ENCODE data around the gene TMEM139.

The TMEM139 gene

DNA sequence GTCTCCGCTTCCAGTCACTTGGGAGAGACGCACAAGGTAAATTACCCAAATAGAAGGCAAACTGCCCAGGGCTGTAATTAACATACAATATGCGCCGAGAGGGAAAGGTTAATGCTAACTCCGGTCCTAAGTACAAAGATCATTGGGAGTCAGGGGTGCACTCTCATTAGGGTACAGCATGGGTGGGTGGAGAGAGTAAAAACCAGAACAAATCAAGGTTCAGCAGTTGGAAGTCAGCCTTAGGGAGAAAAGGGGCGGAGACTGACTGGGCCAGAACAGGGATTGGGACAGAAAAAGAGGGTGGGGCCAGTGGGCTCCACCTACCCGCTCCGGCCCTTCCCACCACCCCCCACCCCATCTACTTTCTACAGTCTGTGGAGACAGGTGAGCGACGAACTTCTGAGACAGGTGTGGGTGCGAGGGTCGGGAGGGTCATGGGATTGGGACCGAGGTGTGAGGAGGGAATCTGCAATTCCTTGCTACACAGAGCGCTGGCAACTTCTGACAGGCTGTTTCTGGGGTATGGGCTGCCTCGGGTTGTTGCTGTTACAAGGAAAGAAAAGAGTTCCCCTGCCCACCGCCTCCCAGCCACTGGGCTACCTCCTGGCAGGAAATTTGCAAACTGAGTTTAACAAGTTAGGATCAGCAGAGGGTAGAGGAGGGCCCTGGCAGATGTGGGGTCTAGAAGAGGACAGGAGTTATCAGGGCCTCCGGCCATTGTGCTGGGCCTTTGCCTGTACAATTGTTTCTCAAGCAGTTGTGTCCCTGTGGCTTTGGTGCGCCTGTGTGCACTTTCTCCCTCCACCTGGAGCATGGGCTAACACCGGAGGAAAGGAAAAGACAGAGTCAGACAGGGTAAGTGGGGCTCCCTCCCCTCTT lies at the start of gene TMEM139:
TSS of gene TMEM139 (plus strand) at position 368 of the 879 bp plus-strand sequence. CDS start 1,000 bp downstream, outside the sequence.
- DNase-seq = no peak

- DNase-seq = no peak
Measured at GRCh38 chr7:143235561-143235960, 49.2 kb upstream of the TMEM139 start.

DNA sequence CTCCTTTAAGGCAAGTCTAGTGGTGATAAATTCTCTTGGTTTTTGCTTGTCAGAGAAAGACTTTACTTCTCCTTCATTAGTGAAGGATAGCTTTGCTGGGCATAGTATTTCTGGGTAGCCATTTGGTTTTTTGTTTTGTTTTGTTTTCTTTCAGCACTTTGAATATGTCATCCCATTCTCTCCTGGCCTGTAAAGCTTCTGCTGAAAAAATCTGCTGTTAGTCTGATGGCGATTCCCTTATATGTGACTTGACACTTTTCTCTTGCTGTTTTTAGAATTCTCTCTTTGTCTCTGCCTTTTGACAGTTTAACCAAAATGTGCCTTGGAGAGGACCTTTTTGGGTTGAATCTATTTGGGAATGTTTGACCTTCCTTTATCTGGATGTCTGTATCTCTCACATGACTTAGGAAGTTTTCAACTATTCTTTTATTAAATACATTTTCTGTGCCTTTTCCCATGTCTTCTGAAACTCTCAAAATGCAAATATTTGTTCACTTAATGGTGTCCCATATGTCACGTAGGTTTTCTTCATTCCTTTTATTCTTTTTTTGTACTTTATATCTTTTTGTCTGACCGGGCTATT lies 48.3 kb upstream of the TMEM139 start:
- no peak for DNase-seq

DNA sequence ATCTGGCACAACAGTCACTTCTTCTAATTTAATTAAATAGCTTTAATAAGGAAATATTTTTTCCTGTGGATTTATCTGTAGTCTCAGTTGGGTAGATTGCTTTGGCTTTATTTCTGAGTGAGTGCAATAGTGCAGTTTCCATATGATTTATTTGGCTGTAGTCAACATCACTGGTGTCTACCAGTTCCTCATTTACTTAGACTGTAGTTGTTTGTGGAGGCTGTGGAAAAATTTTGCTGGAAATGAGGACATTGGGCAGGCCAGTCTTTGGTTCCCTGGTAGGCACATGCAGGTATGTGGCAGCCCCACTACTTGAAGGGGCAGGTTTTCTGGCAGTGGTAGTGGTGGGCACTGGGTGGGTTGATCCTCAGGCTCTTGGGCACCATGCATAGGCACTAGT lies 47.4 kb upstream of the TMEM139 start:
- no peak for DNase-seq

- no peak for DNase-seq
Measured at GRCh38 chr7:143238289-143238980, 46.3 kb upstream of the TMEM139 start.

- DNase-seq = no peak
Measured at GRCh38 chr7:143239813-143240212, 44.9 kb upstream of the TMEM139 start.

DNA sequence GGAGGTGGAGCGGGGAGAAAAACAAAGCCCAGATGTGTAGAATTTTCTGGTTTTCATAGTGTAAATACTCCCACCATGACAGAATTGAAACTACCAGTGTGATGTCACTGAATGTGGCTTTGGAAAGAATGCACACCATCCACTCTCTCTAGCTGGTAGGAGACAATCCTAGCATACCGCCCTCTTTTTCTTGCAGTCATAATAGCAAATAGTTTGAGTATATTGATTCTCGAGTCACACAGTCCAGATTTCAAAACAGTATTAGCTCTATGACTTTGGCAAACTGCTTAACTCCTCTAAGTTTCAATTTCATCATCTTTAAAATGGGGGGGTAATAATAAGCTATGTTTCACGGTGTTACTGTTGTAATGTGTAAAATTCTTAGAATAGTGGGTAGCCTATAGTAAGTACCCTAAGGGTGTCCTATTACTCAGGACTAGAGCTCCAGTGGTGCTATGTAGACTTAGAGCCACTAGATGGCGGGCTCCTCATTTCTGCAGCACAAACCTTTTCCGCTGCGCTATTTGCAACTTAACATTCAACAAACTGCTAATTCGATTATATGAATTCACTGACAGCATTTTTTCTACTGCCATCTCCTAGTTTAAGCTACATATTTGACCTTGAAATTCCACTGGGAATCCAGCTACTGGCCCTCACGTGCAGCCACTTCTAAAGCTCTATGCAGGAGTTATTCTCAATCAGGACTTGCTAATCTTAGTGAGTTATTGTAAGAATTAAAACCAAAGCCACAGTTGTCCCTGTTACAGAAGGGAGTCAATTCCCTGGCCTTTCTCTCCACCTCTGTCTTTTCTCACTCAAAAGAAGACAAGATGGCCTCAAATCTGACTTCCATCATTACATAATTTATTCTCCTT lies 44.2 kb upstream of the TMEM139 start:
- DNase-seq = peak; percentile 75

- no peak for DNase-seq
Measured at GRCh38 chr7:143242306-143242705, 42.5 kb upstream of the TMEM139 start.

- DNase-seq = no peak
Measured at GRCh38 chr7:143243111-143243510, 41.6 kb upstream of the TMEM139 start.

- no peak for DNase-seq
Measured at GRCh38 chr7:143243614-143244013, 41.1 kb upstream of the TMEM139 start.

DNA sequence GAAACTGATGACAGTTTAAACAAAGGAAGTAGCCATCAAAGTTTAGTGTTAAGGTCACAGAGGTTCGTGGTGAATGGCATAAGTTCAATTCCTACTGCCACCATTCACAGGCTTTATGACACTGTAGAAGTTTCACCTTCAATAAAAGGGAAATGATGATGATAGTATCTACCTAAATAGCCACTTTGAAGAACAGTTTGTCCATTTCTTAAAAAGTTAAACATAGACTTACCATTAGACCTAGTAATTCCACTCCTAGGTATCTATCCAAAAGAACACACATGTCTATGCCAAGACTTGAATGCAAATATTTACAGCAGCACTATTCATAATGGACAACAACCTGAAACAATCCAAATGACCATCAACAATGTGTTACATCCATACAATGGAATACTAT lies 40.4 kb upstream of the TMEM139 start:
- no peak for DNase-seq

GRCh38 chr7:143245123-143245522 lies 39.6 kb upstream of the TMEM139 start:
- DNase-seq = no peak

- DNase-seq = no peak
Measured at GRCh38 chr7:143247372-143247771, 37.4 kb upstream of the TMEM139 start.

GRCh38 chr7:143248761-143249354 lies 35.9 kb upstream of the TMEM139 start:
- DNase-seq = no peak

- DNase-seq = no peak
Measured at GRCh38 chr7:143250199-143250598, 34.6 kb upstream of the TMEM139 start.

- DNase-seq = no peak
Measured at GRCh38 chr7:143250822-143251221, 33.9 kb upstream of the TMEM139 start.

- no peak for DNase-seq
Measured at GRCh38 chr7:143252006-143252405, 32.8 kb upstream of the TMEM139 start.

GRCh38 chr7:143255564-143255963 lies 29.2 kb upstream of the TMEM139 start:
- DNase-seq = no peak

DNA sequence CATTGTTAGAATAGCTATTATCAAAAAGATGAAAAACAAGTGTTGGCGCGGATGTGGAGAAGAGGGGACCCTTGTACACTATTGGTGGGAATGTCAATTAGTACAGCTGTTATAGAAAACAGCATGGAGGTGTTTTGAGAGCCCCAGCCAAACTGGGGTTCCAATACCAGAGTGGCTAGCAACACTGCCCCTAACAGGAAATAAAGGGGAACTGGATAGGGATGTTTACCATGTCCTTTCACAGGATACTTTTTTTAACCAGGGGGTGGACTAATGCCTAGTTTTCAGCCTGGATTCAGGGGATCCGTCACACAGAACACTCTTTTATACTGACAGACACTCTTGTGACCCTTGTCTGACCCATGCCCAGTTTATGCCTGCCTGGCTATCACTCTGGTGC lies 28.4 kb upstream of the TMEM139 start:
- no peak for DNase-seq

DNA sequence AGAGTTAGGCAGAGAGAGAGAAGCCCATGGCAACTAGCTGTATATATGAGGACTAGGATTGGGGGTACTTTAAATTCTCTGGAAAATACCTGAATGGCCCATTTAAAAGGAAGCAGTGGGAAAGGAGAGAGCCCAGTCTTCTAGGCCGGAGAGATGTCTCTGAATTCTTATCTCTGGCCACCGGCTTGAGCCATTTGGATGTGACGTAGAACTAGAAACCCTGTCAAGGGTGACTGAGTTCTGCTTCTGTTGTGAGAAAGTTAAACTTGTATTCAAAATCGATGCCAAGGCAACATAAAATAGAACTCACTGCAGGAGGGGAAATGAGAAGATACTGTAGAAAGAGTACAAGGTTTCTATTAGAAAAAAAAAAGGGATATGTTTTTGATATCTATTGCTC lies 27.8 kb upstream of the TMEM139 start:
- no peak for DNase-seq

DNA sequence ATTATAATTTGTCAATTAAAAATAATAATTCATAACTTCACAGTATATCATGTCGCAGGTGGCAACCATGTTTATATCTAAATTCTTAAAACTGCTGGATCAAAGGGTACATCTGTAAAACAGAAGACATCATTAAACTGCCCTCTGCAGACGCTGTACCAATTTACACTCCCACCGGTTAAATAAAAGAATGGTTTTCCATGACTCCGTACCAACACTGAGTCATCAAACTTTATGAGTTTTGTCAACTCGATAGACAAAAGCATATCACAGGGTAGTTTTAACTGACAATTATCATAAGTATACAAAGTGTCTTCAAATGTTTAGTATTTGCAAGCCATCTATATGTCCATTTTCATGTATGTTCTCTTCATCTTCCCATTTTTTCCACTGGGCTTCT lies 27.3 kb upstream of the TMEM139 start:
- DNase-seq = no peak

DNA sequence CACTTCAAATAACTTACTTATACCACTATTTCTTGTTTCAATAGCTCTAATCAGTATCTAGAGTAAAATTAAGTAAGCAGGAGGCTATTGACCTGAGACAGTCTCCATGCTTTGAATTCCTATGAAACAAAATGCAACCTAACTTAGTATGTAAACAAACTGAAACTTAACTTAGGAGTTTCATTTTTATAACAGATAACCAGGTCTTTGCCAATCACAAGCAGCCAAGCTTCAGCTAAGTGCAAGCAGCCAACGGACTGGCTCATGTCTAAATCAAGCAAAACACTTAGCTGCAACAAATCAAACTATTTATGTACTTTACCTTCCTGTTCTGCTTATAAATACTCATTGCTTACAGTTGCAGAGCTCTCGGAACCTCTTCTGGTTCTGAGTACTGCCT lies 25.9 kb upstream of the TMEM139 start:
- no peak for DNase-seq
